ENCODE results near the gene KAT6B. TPM values are rescaled to one million over a fixed set of nuclear protein-coding genes. Genes with fewer than 3 reads are reported as not detected.
A peak's percentile ranks its signal among the peaks of the same experiment; 100 is the strongest.

Gene KAT6B
- total RNA-seq, 4 donors from 2014 or later = 12.0 to 37.7 (median 21.6) TPM

GRCh38 chr10:74854610-74855009, 28.2 kb downstream of the KAT6B start:
- Histone ChIP-seq H3K36me3 (no peaks in the 10 kb centered on the region), H3K27ac (peak overlapping the region in 1 of 4 donors; percentile 22), H3K27me3 (no peaks in the 10 kb centered on the region), H3K4me1 (peaks cover 44 to 45% of the 10 kb centered on the region in 2 donors), H3K4me3 (no peak overlapping the region), H3K9me3 (no peaks in the 10 kb centered on the region)
- intact Hi-C loops (cut with DNase I; ENCODE audit: low total_unique reads) (no loop called here), in situ Hi-C loops (cut with MboI; ENCODE audit: low sequenced_read_pairs in 4 of 4) (no loop called here)
- no peak for TF ChIP-seq POLR2A (IDR thresholded peaks at IDR 0.05)
- no peak for TF ChIP-seq CTCF (IDR thresholded peaks at IDR 0.05 in 4 of 5, conservative IDR thresholded peaks at IDR 0.05 in 1 of 5)
- DNase-seq = no peak
- no peak for ATAC-seq

- Histone ChIP-seq H3K27me3 (no peaks in the 10 kb centered on the region), H3K27ac (peak overlapping the region in 1 of 4 donors; percentile 22), H3K4me1 (peaks cover 41 to 44% of the 10 kb centered on the region in 2 donors), H3K9me3 (no peaks in the 10 kb centered on the region), H3K4me3 (no peak overlapping the region), H3K36me3 (no peaks in the 10 kb centered on the region)
- TF ChIP-seq POLR2A (IDR thresholded peaks at IDR 0.05) (no peak), CTCF (IDR thresholded peaks at IDR 0.05 in 4 of 5, conservative IDR thresholded peaks at IDR 0.05 in 1 of 5) (no peak)
- intact Hi-C loops (cut with DNase I; ENCODE audit: low total_unique reads) = no loop called here
- ATAC-seq (no peak), DNase-seq (peak in 1 of 2 donors; percentile 15)
- in situ Hi-C loops (cut with MboI; ENCODE audit: low sequenced_read_pairs in 4 of 4) = no loop called here
Measured at GRCh38 chr10:74855027-74855426, 28.6 kb downstream of the KAT6B start.

GRCh38 chr10:74855439-74855838, 29.0 kb downstream of the KAT6B start:
- TF ChIP-seq CTCF (IDR thresholded peaks at IDR 0.05 in 4 of 5, conservative IDR thresholded peaks at IDR 0.05 in 1 of 5) = no peak
- TF ChIP-seq POLR2A (IDR thresholded peaks at IDR 0.05) = no peak
- Histone ChIP-seq H3K9me3 (no peaks in the 10 kb centered on the region), H3K4me3 (no peak overlapping the region), H3K36me3 (no peaks in the 10 kb centered on the region), H3K27me3 (no peaks in the 10 kb centered on the region), H3K4me1 (peaks cover 40 to 44% of the 10 kb centered on the region in 2 donors), H3K27ac (no peak overlapping the region)
- ATAC-seq = no peak
- in situ Hi-C loops (cut with MboI; ENCODE audit: low sequenced_read_pairs in 4 of 4) (no loop called here), intact Hi-C loops (cut with DNase I; ENCODE audit: low total_unique reads) (no loop called here)
- DNase-seq = no peak

GRCh38 chr10:74856940-74857339, 30.5 kb downstream of the KAT6B start:
- intact Hi-C loops (cut with DNase I; ENCODE audit: low total_unique reads) (no loop called here), in situ Hi-C loops (cut with MboI; ENCODE audit: low sequenced_read_pairs in 4 of 4) (no loop called here)
- TF ChIP-seq CTCF (IDR thresholded peaks at IDR 0.05 in 4 of 5, conservative IDR thresholded peaks at IDR 0.05 in 1 of 5) (no peak), POLR2A (IDR thresholded peaks at IDR 0.05) (no peak)
- Histone ChIP-seq H3K4me1 (peaks cover 33 to 40% of the 10 kb centered on the region in 2 donors), H3K9me3 (no peaks in the 10 kb centered on the region), H3K27me3 (no peaks in the 10 kb centered on the region), H3K4me3 (no peak overlapping the region), H3K36me3 (no peaks in the 10 kb centered on the region), H3K27ac (no peak overlapping the region)
- ATAC-seq (no peak), DNase-seq (no peak)

- ATAC-seq = no peak
- no peaks in the 10 kb centered on the region for H3K27me3 ChIP-seq
- H3K36me3 ChIP-seq = no peaks in the 10 kb centered on the region
- H3K9me3 ChIP-seq = no peaks in the 10 kb centered on the region
- in situ Hi-C loops (cut with MboI; ENCODE audit: low sequenced_read_pairs in 4 of 4) = no loop called here
- intact Hi-C loops (cut with DNase I; ENCODE audit: low total_unique reads) = no loop called here
- TF ChIP-seq CTCF (IDR thresholded peaks at IDR 0.05 in 4 of 5, conservative IDR thresholded peaks at IDR 0.05 in 1 of 5) (no peak), POLR2A (IDR thresholded peaks at IDR 0.05) (no peak)
- peaks cover 30 to 33% of the 10 kb centered on the region in 2 donors for H3K4me1 ChIP-seq
- no peak for DNase-seq
- no peak overlapping the region for H3K4me3 ChIP-seq
- no peak overlapping the region for H3K27ac ChIP-seq
Measured at GRCh38 chr10:74857586-74857985, 31.2 kb downstream of the KAT6B start.
